K562 (cell line): ENCODE results near the gene TFF2. TPM values are rescaled to one million over a fixed set of nuclear protein-coding genes. Genes with fewer than 3 reads are reported as not detected.

Source experiments
- ATAC-seq: fragments of 200-7000 bp; cut with Tn5 transposase; 3 replicates; pipeline ENCODE4 v1.9.1; 2020; ENCODE audit warnings: moderate library complexity
- BruUV-seq: library from RNA; stranded (reverse); fragments of 400-500 nt; replicated peaks from 2 replicates; lab custom pipeline; 2021; lab: Mats Ljungman, UMichigan
- CTCF ChIA-PET: fragments of 300-600 bp; formaldehyde crosslinking; extraction: SDS; loops from one replicate; lab custom pipeline; 2021; ENCODE audit warnings: low intra/inter-chr PET ratio; lab: Yijun Ruan, JAX
- POLR2A ChIA-PET: fragments of 300-600, 350-650 bp; sonication (Branson Sonifier 250); formaldehyde crosslinking; extraction: SDS; loops from one replicate; lab custom pipeline; 2021; ENCODE audit warnings: antibody characterized with exemption, inconsistent platforms; lab: Yijun Ruan, JAX
- DNase-seq, 4 experiments: peaks; one replicate each; pipeline versions ENCODE4 v3.0.0 to v3.0.0-alpha.2; 2011 to 2018; ENCODE audit warnings: low spot score in 3 of 4, mixed read lengths in 3 of 4; ENCODE audit errors: extremely low read depth in 1 of 4
- FAIRE-seq: peaks from 2 replicates; lab custom pipeline; 2011; peaks lifted over from hg19 to GRCh38; lab: Jason Lieb, UNC
- H2AFZ ChIP-seq: 2 replicates; pipeline ENCODE4 v1.6.0; 2011; ENCODE audit warnings: low read depth, low read length, control low read depth, inconsistent platforms
- H3K27ac ChIP-seq: fragments of 200-600 bp; 3 replicates; pipeline ENCODE4 v1.8.0; 2011; ENCODE audit warnings: low read depth, mild to moderate bottlenecking, control low read depth, inconsistent platforms, low read length, moderate library complexity, mixed read lengths; ENCODE audit errors: extremely low read depth
- H3K27me3 ChIP-seq, 2 experiments: fragments of 300-600 bp in 1 of 2; 2 replicates in 1 of 2; 3 replicates in 1 of 2; pipeline versions ENCODE4 v1.6.0 to v1.8.0; 2011; ENCODE audit warnings: inconsistent platforms in 2 of 2, low read length in 2 of 2, mild to moderate bottlenecking in 1 of 2, mixed read lengths in 1 of 2, moderate library complexity in 1 of 2; ENCODE audit not compliant: control insufficient read depth in 2 of 2, insufficient read depth in 2 of 2
- H3K36me3 ChIP-seq: fragments of 300-600 bp; 3 replicates; pipeline ENCODE4 v1.8.0; 2011; ENCODE audit warnings: mild to moderate bottlenecking, low read length, inconsistent platforms; ENCODE audit not compliant: control insufficient read depth, insufficient read depth
- H3K4me1 ChIP-seq, 2 experiments: fragments of 200-600 bp in 1 of 2; replicated peaks in 1 of 2; 2 replicates in 1 of 2; 3 replicates in 1 of 2; pipeline versions ENCODE4 v1.5.1 to v1.8.0; 2011; ENCODE audit warnings: inconsistent platforms in 2 of 2, low read length in 2 of 2, mild to moderate bottlenecking in 1 of 2, mixed read lengths in 1 of 2, moderate library complexity in 1 of 2; ENCODE audit not compliant: control insufficient read depth in 2 of 2, insufficient read depth in 2 of 2
- H3K4me2 ChIP-seq: 2 replicates; pipeline ENCODE4 v1.6.1; 2011; ENCODE audit warnings: low read length, control low read depth, inconsistent platforms, mixed read lengths; ENCODE audit not compliant: insufficient read depth
- H3K4me3 ChIP-seq: fragments of 200-600 bp; sonication (generic), shearing (Covaris generic); 2 replicates; pipeline ENCODE4 v1.5.1; 2016; ENCODE audit warnings: control low read depth, inconsistent platforms
- H3K79me2 ChIP-seq: fragments of 200-600 bp; 3 replicates; pipeline ENCODE4 v1.8.0; 2011; ENCODE audit warnings: low read length, inconsistent platforms; ENCODE audit not compliant: control insufficient read depth, insufficient read depth
- H3K9ac ChIP-seq, 2 experiments: 2 replicates each; pipeline versions ENCODE4 v1.6.0 to v1.6.1; 2011; ENCODE audit warnings: low read depth in 2 of 2, low read length in 2 of 2, control low read depth in 1 of 2, inconsistent platforms in 1 of 2, mild to moderate bottlenecking in 1 of 2, mixed read lengths in 1 of 2; ENCODE audit not compliant: insufficient read depth in 1 of 2
- H3K9me1 ChIP-seq: one replicate; pipeline ENCODE4 v1.6.0; 2011; ENCODE audit warnings: inconsistent platforms, mild to moderate bottlenecking, low read length, moderate library complexity; ENCODE audit not compliant: control insufficient read depth, insufficient read depth
- H3K9me3 ChIP-seq: replicated peaks from 2 replicates; pipeline ENCODE4 v1.5.1; 2011; ENCODE audit warnings: low read depth, low read length, inconsistent platforms; ENCODE audit not compliant: control insufficient read depth, insufficient read depth
- H4K20me1 ChIP-seq: replicated peaks from 2 replicates; pipeline ENCODE4 v1.6.1; 2011; ENCODE audit warnings: low read length, inconsistent platforms, mixed read lengths; ENCODE audit not compliant: control insufficient read depth, insufficient read depth
- C11orf30 ChIP-seq: fragments of 450-650 bp; IDR thresholded peaks from 2 replicates; pipeline ENCODE4 v1.6.1; 2016; ENCODE audit warnings: low read depth, mild to moderate bottlenecking
- FOXK2 ChIP-seq, 2 experiments: fragments of 450-650 bp; IDR thresholded peaks in 1 of 2; conservative IDR thresholded peaks in 1 of 2; 2 replicates each; pipeline ENCODE4 v1.6.1; 2016; ENCODE audit warnings: low read depth in 2 of 2, mild to moderate bottlenecking in 1 of 2
- FOXM1 ChIP-seq, 2 experiments: fragments of 450-650 bp in 1 of 2; sonication (generic) in 1 of 2; formaldehyde crosslinking in 1 of 2; IDR thresholded peaks; 2 replicates each; pipeline versions ENCODE4 v1.6.1 to v1.9.0; 2017 to 2022; ENCODE audit warnings: low read depth in 2 of 2, mild to moderate bottlenecking in 2 of 2, missing genetic modification reagents in 1 of 2, moderate library complexity in 1 of 2
- GABPB2 ChIP-seq: fragments of 250-450 bp; sonication (Bioruptor Pico); conservative IDR thresholded peaks from 2 replicates; pipeline ENCODE4 v1.5.1; 2021; ENCODE audit warnings: mild to moderate bottlenecking
- HDAC1 ChIP-seq, 2 experiments: fragments of 450-650 bp; IDR thresholded peaks; 2 replicates each; pipeline ENCODE4 v1.6.1; 2016 to 2017; ENCODE audit warnings: inconsistent platforms in 1 of 2, mild to moderate bottlenecking in 1 of 2, moderate library complexity in 1 of 2
- OTX1 ChIP-seq: fragments of 450-650 bp; formaldehyde crosslinking; IDR thresholded peaks from 2 replicates; pipeline ENCODE4 v1.4.0; 2022; ENCODE audit warnings: mild to moderate bottlenecking
- POU5F1 ChIP-seq: fragments of 150-350 bp; IDR thresholded peaks from 2 replicates; pipeline ENCODE4 v1.6.1; 2014; ENCODE audit warnings: borderline replicate concordance, low read length, low read depth, mild to moderate bottlenecking; ENCODE audit not compliant: partially characterized antibody
- RCOR1 ChIP-seq, 2 experiments: IDR thresholded peaks; 2 replicates each; pipeline ENCODE4 v1.6.1; 2012; ENCODE audit warnings: low read depth in 2 of 2, low read length in 2 of 2, borderline replicate concordance in 1 of 2, improper control_type of control experiment in 1 of 2
- SIN3B ChIP-seq: fragments of 450-650 bp; IDR thresholded peaks from 2 replicates; pipeline ENCODE4 v1.6.1; 2017; ENCODE audit warnings: low read depth, mild to moderate bottlenecking, moderate library complexity
- SPI1 ChIP-seq: IDR thresholded peaks from 2 replicates; pipeline ENCODE4 v1.6.1; 2011; ENCODE audit warnings: low read depth, low read length, control low read depth, borderline replicate concordance
- YY1 ChIP-seq, 3 experiments: IDR thresholded peaks; 2 replicates each; pipeline ENCODE4 v1.6.1; 2011; ENCODE audit warnings: low read length in 2 of 3, mild to moderate bottlenecking in 2 of 3, moderate library complexity in 2 of 3, borderline replicate concordance in 1 of 3, control low read depth in 1 of 3, low read depth in 1 of 3; ENCODE audit not compliant: insufficient read depth in 3 of 3, insufficient replicate concordance in 2 of 3, control insufficient read depth in 1 of 3, insufficient read length in 1 of 3; ENCODE audit errors: extremely low read depth in 1 of 3
- ZC3H4 ChIP-seq: sonication (generic); formaldehyde crosslinking; IDR thresholded peaks from 2 replicates; pipeline ENCODE4 v1.9.0; 2021; ENCODE audit warnings: missing genetic modification reagents, borderline replicate concordance
- ZFPM2 ChIP-seq: fragments of 250-450 bp; sonication (Bioruptor Pico); IDR thresholded peaks from 2 replicates; pipeline ENCODE4 v1.5.1; 2022; ENCODE audit warnings: mild to moderate bottlenecking
- WGBS: fragments of 100-300 bp; shearing (Covaris generic); methylation state at CpG from one replicate; pipeline ENCODE4 v1.1.6; 2016; ENCODE audit warnings: low coverage, mixed read lengths; ENCODE audit not compliant: insufficient coverage; ENCODE audit errors: missing lambda C conversion rate; 5-methylcytosine and 5-hydroxymethylcytosine counted together
- in situ Hi-C: fragments of 300-500 bp; cut with MboI; formaldehyde crosslinking; loops from 4 replicates; pipeline ENCODE4 v1.15.0; 2018; ENCODE audit warnings: inconsistent platforms, mixed read lengths
- intact Hi-C: fragments of 100-400 bp; cut with micrococcal nuclease; formaldehyde crosslinking; loops from 2 replicates; pipeline ENCODE4 v1.14.2; 2022
- polyA plus RNA-seq, 8 experiments: library from polyadenylated mRNA; depleted of rRNA in 4 of 8; stranded (reverse) in 5 of 8; unstranded in 3 of 8; fragments of >200 nt; fragmentation: Nextera tagmentation in 2 of 8; fragmentation: Illumina TruSeq in 1 of 8; extraction: Ambion mirVana in 2 of 8; extraction: Trizol in 1 of 8; gene quantifications; 2 replicates each; pipeline versions ENCODE4 v1.2.1 to v1.2.3, GENCODE V29; 2011 to 2014; ENCODE audit warnings: inconsistent platforms in 1 of 8, missing spikeins in 1 of 8
- total RNA-seq, 7 experiments: library from RNA; depleted of rRNA in 6 of 7; stranded (reverse); fragments of >200 nt in 6 of 7; fragmentation: Illumina TruSeq in 2 of 7; extraction: Trizol in 2 of 7; gene quantifications; 2 replicates each; pipeline versions ENCODE4 v1.2.1 to v1.2.3, GENCODE V29; 2011 to 2021; ENCODE audit warnings: low replicate concordance in 1 of 7
- TF ChIP-seq, protein P1 (sequence below): sonication (generic); formaldehyde crosslinking; IDR thresholded peaks from 2 replicates; pipeline ENCODE4 v1.8.0; 2022; ENCODE audit warnings: mild to moderate bottlenecking, low read depth, missing genetic modification reagents

Gene TFF2
- total and polyA plus RNA-seq, 9 of the 15 experiments (the other 6 are each of a cell fraction or from before 2014, with no cell fraction given): not detected

DNA sequence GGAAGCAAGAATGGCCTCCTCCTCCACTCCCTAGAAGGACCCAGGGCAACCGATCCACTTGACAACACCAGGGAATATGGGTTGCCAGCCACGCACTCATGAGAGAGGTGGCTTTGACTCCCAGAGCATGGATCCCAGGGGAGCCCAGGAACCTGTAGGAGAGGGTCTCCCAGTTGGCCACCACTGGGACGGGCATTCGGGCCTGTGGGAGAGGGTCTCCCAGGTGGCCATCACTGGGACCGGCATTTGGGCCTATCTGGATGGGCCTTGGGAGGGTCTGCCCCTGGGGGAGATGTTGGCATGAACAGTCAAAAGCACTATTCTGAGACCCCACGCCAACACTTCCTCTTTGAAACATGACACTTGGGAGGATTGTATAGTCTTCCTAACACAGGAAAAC is 15.0 kb upstream of the TFF2 start:
- H4K20me1 ChIP-seq: 0 out of 2 replicates have a peak, but pooled peaks cover 5% of the 10 kb centered on the region
- no peaks in the 10 kb centered on the region for H3K9me1 ChIP-seq
- TF ChIP-seq YY1 (IDR thresholded peaks at IDR 0.05; ENCODE audit: borderline replicate concordance in 1 of 3, control insufficient read depth in 1 of 3, extremely low read depth in 1 of 3, insufficient read depth in 3 of 3, insufficient read length in 1 of 3, insufficient replicate concordance in 2 of 3, low read depth in 1 of 3, low read length in 2 of 3): no peak
- TF ChIP-seq SPI1: 0 out of 2 replicates have a peak, but pooled peaks have one; percentile 42
- H3K4me2 ChIP-seq: no peak overlapping the region
- H3K9ac ChIP-seq: no peak overlapping the region
- FAIRE-seq (no peak), DNase-seq (no peak), ATAC-seq (no peak)
- ChIA-PET POLR2A (no interaction called here), CTCF (no interaction called here)
- peaks cover 8 to 15% of the 10 kb centered on the region in 2 experiments; a peak in 3 of 5 replicates for H3K4me1 ChIP-seq
- no peaks in the 10 kb centered on the region for H3K9me3 ChIP-seq
- H3K27me3 ChIP-seq: peaks cover 25 to 53% of the 10 kb centered on the region in 2 experiments
- WGBS: 20% methylated on average over 6 of the region's 6 CpGs
- no peak overlapping the region for H3K27ac ChIP-seq
- in situ Hi-C loops (no loop called here), intact Hi-C loops (loop anchor here (10.0 kb wide), 1 partner anchor 169 kb away; no protein-coding TSS in a partner anchor)
- no TSS peak for BruUV-seq
- no peak overlapping the region for H3K4me3 ChIP-seq
- no peak overlapping the region for H2AFZ ChIP-seq
- H3K36me3 ChIP-seq: no peaks in the 10 kb centered on the region
- no peaks in the 10 kb centered on the region for H3K79me2 ChIP-seq

DNA sequence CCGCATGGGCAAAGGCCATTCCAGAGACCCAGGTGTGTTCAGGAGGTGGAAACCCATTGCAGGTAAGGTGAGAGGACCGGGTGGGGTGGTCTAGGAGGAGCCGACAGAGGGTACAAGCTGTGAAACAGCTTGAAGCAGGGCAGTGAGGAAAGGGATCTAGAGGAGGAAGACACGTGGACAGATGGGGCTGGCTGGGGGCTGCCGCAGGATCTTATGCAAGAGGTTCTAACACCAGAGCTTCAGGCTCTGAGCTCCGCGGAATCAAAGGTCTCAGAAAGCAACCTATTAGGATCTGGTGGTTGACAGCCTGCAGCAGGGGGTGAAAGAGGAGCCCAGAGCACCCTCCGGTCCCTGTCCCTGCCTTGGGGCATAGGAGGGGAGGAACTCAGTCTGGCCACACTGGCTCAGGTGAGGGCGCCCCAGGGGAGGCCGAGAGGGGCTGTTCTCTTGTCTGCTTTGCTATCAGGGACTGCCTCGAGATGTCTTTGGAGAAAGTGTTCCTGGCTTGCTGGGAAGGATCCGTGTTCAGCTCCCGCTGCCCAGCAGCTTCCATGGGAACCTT is 13.6 kb upstream of the TFF2 start:
- no peak overlapping the region for H3K4me3 ChIP-seq
- 0 out of 2 replicates have a peak, but pooled peaks cover 5% of the 10 kb centered on the region for H4K20me1 ChIP-seq
- BruUV-seq: no TSS peak
- H3K9ac ChIP-seq: no peak overlapping the region
- ChIA-PET POLR2A (no interaction called here), CTCF (no interaction called here)
- no peaks in the 10 kb centered on the region for H3K79me2 ChIP-seq
- H3K27ac ChIP-seq: no peak overlapping the region
- peaks cover 25 to 61% of the 10 kb centered on the region in 2 experiments for H3K27me3 ChIP-seq
- in situ Hi-C loops (no loop called here), intact Hi-C loops (loop anchor here (10.0 kb wide), 1 partner anchor 170 kb away; no protein-coding TSS in a partner anchor)
- 12% methylated on average over 13 of the region's 13 CpGs for WGBS
- H2AFZ ChIP-seq: no peak overlapping the region
- ATAC-seq (no peak), DNase-seq (no peak), FAIRE-seq (no peak)
- no peaks in the 10 kb centered on the region for H3K36me3 ChIP-seq
- TF ChIP-seq OTX1 (CRISPR knock-in tag) (no peak), GABPB2 (no peak), FOXK2 (conservative IDR thresholded peaks at IDR 0.05 in 1 of 2, IDR thresholded peaks at IDR 0.05 in 1 of 2; ENCODE audit: low read depth in 2 of 2) (no peak), ZFPM2 (CRISPR knock-in tag) (no peak), C11orf30 (no peak), RCOR1 (IDR thresholded peaks at IDR 0.05; ENCODE audit: borderline replicate concordance in 1 of 2, low read depth in 2 of 2, low read length in 2 of 2) (no peak), HDAC1 (IDR thresholded peaks at IDR 0.05) (no peak), ZC3H4 (CRISPR knock-in tag) (no peak), POU5F1 (no peak), FOXM1 (IDR thresholded peaks at IDR 0.05; ENCODE audit: low read depth) (no peak), FOXM1 (CRISPR knock-in tag; IDR thresholded peaks at IDR 0.05; ENCODE audit: low read depth) (no peak), SIN3B (no peak)
- TF ChIP-seq, protein P1, sequence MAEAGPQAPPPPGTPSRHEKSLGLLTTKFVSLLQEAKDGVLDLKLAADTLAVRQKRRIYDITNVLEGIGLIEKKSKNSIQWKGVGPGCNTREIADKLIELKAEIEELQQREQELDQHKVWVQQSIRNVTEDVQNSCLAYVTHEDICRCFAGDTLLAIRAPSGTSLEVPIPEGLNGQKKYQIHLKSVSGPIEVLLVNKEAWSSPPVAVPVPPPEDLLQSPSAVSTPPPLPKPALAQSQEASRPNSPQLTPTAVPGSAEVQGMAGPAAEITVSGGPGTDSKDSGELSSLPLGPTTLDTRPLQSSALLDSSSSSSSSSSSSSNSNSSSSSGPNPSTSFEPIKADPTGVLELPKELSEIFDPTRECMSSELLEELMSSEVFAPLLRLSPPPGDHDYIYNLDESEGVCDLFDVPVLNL: no peak
- peaks cover 3 to 7% of the 10 kb centered on the region in 2 experiments; a peak in 2 of 5 replicates for H3K4me1 ChIP-seq
- H3K9me3 ChIP-seq: no peaks in the 10 kb centered on the region
- H3K4me2 ChIP-seq: no peak overlapping the region
- H3K9me1 ChIP-seq: no peaks in the 10 kb centered on the region
